PC-3 (cell line): ENCODE results near the gene IPO8. TPM values are rescaled to one million over a fixed set of nuclear protein-coding genes. Genes with fewer than 3 reads are reported as not detected.
A peak's percentile ranks its signal among the peaks of the same experiment; 100 is the strongest.

Experiments used
- ATAC-seq: fragments of 200-7000 bp; cut with Tn5 transposase; 2 replicates; pipeline ENCODE4 v1.9.1; 2020; ENCODE audit warnings: mild to moderate bottlenecking, moderate library complexity
- BruUV-seq: library from RNA; stranded (reverse); fragments of 400-500 nt; replicated peaks from 2 replicates; lab custom pipeline; 2021; lab: Mats Ljungman, UMichigan
- CTCF ChIA-PET: fragments of 300-600 bp; sonication (Branson Sonifier 250); formaldehyde crosslinking; loops from one replicate; lab custom pipeline; 2022; ENCODE audit warnings: antibody characterized with exemption; lab: Charles Lee
- POLR2A ChIA-PET: fragments of 300-600 bp; sonication (Branson Sonifier 250); formaldehyde crosslinking; loops from one replicate; lab custom pipeline; 2022; ENCODE audit warnings: antibody characterized with exemption; ENCODE audit not compliant: unreplicated experiment; lab: Charles Lee
- DNase-seq: peaks from one replicate; pipeline ENCODE4 v3.0.0-alpha.2; 2015
- H2AFZ ChIP-seq: fragments of 300-600 bp; sonication (generic); 2 replicates; pipeline ENCODE4 v1.6.0; 2016; ENCODE audit warnings: antibody characterized with exemption, low read length
- H3F3A ChIP-seq: fragments of 300-600 bp; sonication (generic); one replicate; pipeline ENCODE4 v1.6.0; 2017; ENCODE audit warnings: antibody characterized with exemption, low read length, control low read depth, mild to moderate bottlenecking; ENCODE audit not compliant: unreplicated experiment
- H3K27ac ChIP-seq: fragments of 300-600 bp; sonication (generic); 2 replicates; pipeline ENCODE4 v1.5.1; 2016; ENCODE audit warnings: mild to moderate bottlenecking, low read length
- H3K27me3 ChIP-seq: fragments of 300-600 bp; sonication (generic); 2 replicates; pipeline ENCODE4 v1.6.1; 2016; ENCODE audit warnings: low read length, mixed read lengths
- H3K36me3 ChIP-seq: fragments of 300-600 bp; sonication (generic); 2 replicates; pipeline ENCODE4 v1.6.1; 2016; ENCODE audit warnings: low read depth, mixed run types, low read length, mixed read lengths
- H3K4me1 ChIP-seq: fragments of 300-600 bp; sonication (generic); 2 replicates; pipeline ENCODE4 v1.5.1; 2016; ENCODE audit warnings: low read length; ENCODE audit not compliant: insufficient read depth
- H3K4me2 ChIP-seq: fragments of 300-600 bp; sonication (generic); 2 replicates; pipeline ENCODE4 v1.6.0; 2016; ENCODE audit warnings: low read length
- H3K4me3 ChIP-seq: fragments of 300-600 bp; sonication (generic); 2 replicates; pipeline ENCODE4 v1.5.1; 2016; ENCODE audit warnings: mild to moderate bottlenecking, low read length, mixed read lengths
- H3K79me2 ChIP-seq: fragments of 300-600 bp; sonication (generic); 2 replicates; pipeline ENCODE4 v1.6.1; 2017; ENCODE audit warnings: low read length, mixed read lengths
- H3K9ac ChIP-seq: fragments of 300-600 bp; sonication (generic); 2 replicates; pipeline ENCODE4 v1.6.0; 2016; ENCODE audit warnings: mild to moderate bottlenecking, low read length
- H3K9me2 ChIP-seq: fragments of 300-600 bp; sonication (generic); replicated peaks from 2 replicates; pipeline ENCODE4 v1.6.1; 2016; ENCODE audit warnings: mixed run types, low read length, mixed read lengths
- H3K9me3 ChIP-seq: fragments of 300-600 bp; sonication (generic); 2 replicates; pipeline ENCODE4 v1.6.1; 2016; ENCODE audit warnings: low read length, mixed read lengths
- H4K20me1 ChIP-seq: fragments of 300-600 bp; sonication (generic); 2 replicates; pipeline ENCODE4 v1.6.1; 2016; ENCODE audit warnings: low read length, mixed read lengths
- CTCF ChIP-seq: fragments of 300-600 bp; sonication (generic); conservative IDR thresholded peaks from 2 replicates; pipeline ENCODE4 v1.5.1; 2017; ENCODE audit warnings: antibody characterized with exemption, low read depth, mild to moderate bottlenecking, low read length
- EZH2 ChIP-seq: fragments of 300-600 bp; sonication (generic); IDR thresholded peaks from one replicate; pipeline ENCODE4 v1.6.1; 2017; ENCODE audit warnings: antibody characterized with exemption, mild to moderate bottlenecking, low read length; ENCODE audit not compliant: unreplicated experiment
- EZH2phosphoT487 ChIP-seq: fragments of 300-600 bp; sonication (generic); IDR thresholded peaks from 2 replicates; pipeline ENCODE4 v1.6.1; 2018; ENCODE audit warnings: mild to moderate bottlenecking, antibody characterized with exemption, low read length, borderline replicate concordance
- intact Hi-C: fragments of 100-400 bp; cut with micrococcal nuclease; formaldehyde crosslinking; loops from 2 replicates; pipeline ENCODE4 v1.9.0; 2023
- total RNA-seq: library from RNA; depleted of rRNA; stranded (reverse); fragments of >200 nt; gene quantifications from 2 replicates; pipeline ENCODE4 v1.2.3, GENCODE V29; 2014

Gene IPO8
- total RNA-seq, 1 experiment from 2014 or later = 13.3 TPM

- Histone ChIP-seq H3K27me3 (no peaks in the 10 kb centered on the region), H3K27ac (peak overlapping the region; percentile 4; the same call in 1 of the 2 replicates), H3K4me2 (peak overlapping the region; percentile 46), H3K4me3 (no peak overlapping the region), H3K79me2 (peaks cover 34% of the 10 kb centered on the region; the same call in 1 of the 2 replicates), H2AFZ (no peak overlapping the region), H4K20me1 (no peaks in the 10 kb centered on the region), H3F3A (no peaks in the 10 kb centered on the region), H3K9ac (no peak overlapping the region), H3K9me3 (no peaks in the 10 kb centered on the region), H3K4me1 (peaks cover 17% of the 10 kb centered on the region), H3K36me3 (peaks cover 48% of the 10 kb centered on the region), H3K9me2 (no peaks in the 10 kb centered on the region)
- ATAC-seq (peak; percentile 91), DNase-seq (peak; percentile 67)
- intact Hi-C loops = no loop called here
- ChIA-PET POLR2A (no interaction called here), CTCF (no interaction called here)
- no TSS peak for BruUV-seq
- TF ChIP-seq EZH2 (no peak), CTCF (no peak), EZH2phosphoT487 (no peak)
These were observed 30.1 kb upstream of the IPO8 start for GRCh38 chr12:30725739-30726138.

GRCh38 chr12:30719060-30719459 lies 23.4 kb upstream of the IPO8 start:
- CTCF ChIA-PET = no interaction called here

More at GRCh38 chr12:30719060-30719459, 23.4 kb upstream of the IPO8 start:
- Histone ChIP-seq H3K36me3 (peaks cover 31% of the 10 kb centered on the region), H3K9me3 (no peaks in the 10 kb centered on the region), H3K27ac (no peak overlapping the region), H3K4me2 (no peak overlapping the region), H3K79me2 (peaks cover 5% of the 10 kb centered on the region; the same call in 1 of the 2 replicates), H3K4me1 (no peaks in the 10 kb centered on the region), H3K27me3 (no peaks in the 10 kb centered on the region), H3F3A (no peaks in the 10 kb centered on the region), H3K9ac (no peak overlapping the region), H3K4me3 (no peak overlapping the region), H3K9me2 (no peaks in the 10 kb centered on the region), H4K20me1 (no peaks in the 10 kb centered on the region), H2AFZ (no peak overlapping the region)
- ATAC-seq (no peak), DNase-seq (peak; percentile 27)
- TF ChIP-seq CTCF (no peak), EZH2phosphoT487 (no peak)
- intact Hi-C loops = no loop called here
- BruUV-seq = no TSS peak
- POLR2A ChIA-PET = no interaction called here
